GM10266 (cell line): ENCODE measurements around the gene C16orf95.

ENCODE experiments used
- DNase-seq: peaks from one replicate; pipeline ENCODE4 v3.0.0; 2012; ENCODE audit errors: extremely low spot score
- CTCF ChIP-seq: IDR thresholded peaks from 2 replicates; pipeline ENCODE4 v1.5.1; 2012; ENCODE audit warnings: mild to moderate bottlenecking, low read depth; ENCODE audit not compliant: control insufficient read depth, insufficient read depth; ENCODE audit errors: missing control alignments

Gene C16orf95

GRCh38 chr16:87303431-87303930, 13.7 kb downstream of the C16orf95 start:
- no peak for DNase-seq
- no peak for TF ChIP-seq CTCF

- TF ChIP-seq CTCF, result no peak
- DNase-seq, result no peak
These were observed 18.2 kb downstream of the C16orf95 start for GRCh38 chr16:87298857-87299465.

GRCh38 chr16:87297918-87298631, 19.1 kb downstream of the C16orf95 start:
- DNase-seq, result peak; percentile 63
- TF ChIP-seq CTCF, result peak; percentile 69

GRCh38 chr16:87297407-87297806, 19.8 kb downstream of the C16orf95 start:
- no peak for DNase-seq
- TF ChIP-seq CTCF, result no peak

- no peak for DNase-seq
- no peak for TF ChIP-seq CTCF
These were observed 21.3 kb downstream of the C16orf95 start for GRCh38 chr16:87295661-87296531.

GRCh38 chr16:87295259-87295658, 21.9 kb downstream of the C16orf95 start:
- no peak for TF ChIP-seq CTCF

More at GRCh38 chr16:87295259-87295658, 21.9 kb downstream of the C16orf95 start:
- DNase-seq, result no peak
